CD4-positive, alpha-beta T cell (primary cell): ENCODE measurements around the gene NTRK2. TPM values are rescaled to one million over a fixed set of nuclear protein-coding genes. Genes with fewer than 3 reads are reported as not detected.

Experiments
- ATAC-seq: fragments of 200-7000 bp; cut with Tn5 transposase; one replicate; pipeline ENCODE4 v1.10.0; 2022; ENCODE audit warnings: mild to moderate bottlenecking; ENCODE audit not compliant: poor library complexity
- CTCF ChIA-PET: fragments of 350-600 bp; sonication (Branson Sonifier 250); formaldehyde crosslinking; loops from one replicate; lab custom pipeline; 2021; ENCODE audit warnings: antibody characterized with exemption, inconsistent platforms; lab: Charles Lee
- POLR2A ChIA-PET: fragments of 350-600 bp; sonication (Branson Sonifier 250); formaldehyde crosslinking; loops from one replicate; lab custom pipeline; 2021; ENCODE audit warnings: antibody characterized with exemption, inconsistent platforms; lab: Charles Lee
- DNase-seq, 14 experiments: peaks; one replicate each; pipeline ENCODE4 v3.0.0-alpha.2; 2013 to 2020; ENCODE audit warnings: mixed read lengths in 2 of 14
- H3K27ac ChIP-seq, 2 donors: one replicate each; pipeline versions ENCODE4 v1.5.1 to v1.7.0; 2013; ENCODE audit warnings: low read length in 2 of 2, low read depth in 1 of 2, mild to moderate bottlenecking in 1 of 2
- H3K27me3 ChIP-seq, 2 experiments: 1 replicate in 1 of 2; 2 replicates in 1 of 2; pipeline versions ENCODE4 v1.6.1 to v1.7.0; 2013; ENCODE audit warnings: low read length in 2 of 2, control low read depth in 1 of 2, mild to moderate bottlenecking in 1 of 2, moderate library complexity in 1 of 2; ENCODE audit not compliant: insufficient read depth in 2 of 2, control insufficient read depth in 1 of 2
- H3K36me3 ChIP-seq: one replicate; pipeline ENCODE4 v1.6.1; 2013; ENCODE audit warnings: low read length, control low read depth; ENCODE audit not compliant: insufficient read depth
- H3K4me1 ChIP-seq: one replicate; pipeline ENCODE4 v1.6.1; 2013; ENCODE audit warnings: low read length, control low read depth; ENCODE audit not compliant: insufficient read depth
- H3K4me3 ChIP-seq: one replicate; pipeline ENCODE4 v1.5.1; 2013; ENCODE audit warnings: mild to moderate bottlenecking, low read length, moderate library complexity
- H3K9me3 ChIP-seq, 2 experiments: 1 replicate in 1 of 2; 2 replicates in 1 of 2; pipeline versions ENCODE4 v1.6.1 to v1.7.0; 2013; ENCODE audit warnings: low read length in 2 of 2, mild to moderate bottlenecking in 2 of 2, control low read depth in 1 of 2, moderate library complexity in 1 of 2; ENCODE audit not compliant: control insufficient read depth in 1 of 2, insufficient read depth in 1 of 2
- H3K27ac Mint-ChIP-seq: one replicate; pipeline ENCODE4 v1.8.0; 2020; ENCODE audit warnings: mixed read lengths
- H3K27me3 Mint-ChIP-seq: one replicate; pipeline ENCODE4 v1.8.0; 2021; ENCODE audit warnings: mixed read lengths
- H3K36me3 Mint-ChIP-seq: one replicate; pipeline ENCODE4 v1.8.0; 2021; ENCODE audit warnings: low read depth, mixed read lengths
- H3K4me1 Mint-ChIP-seq: one replicate; pipeline ENCODE4 v1.8.0; 2021; ENCODE audit warnings: low read depth, mixed read lengths
- H3K4me3 Mint-ChIP-seq: one replicate; pipeline ENCODE4 v1.8.0; 2020; ENCODE audit warnings: mild to moderate bottlenecking, mixed read lengths
- H3K9me3 Mint-ChIP-seq: one replicate; pipeline ENCODE4 v1.8.0; 2020; ENCODE audit warnings: mixed read lengths
- CTCF ChIP-seq: fragments of 200-600 bp; IDR thresholded peaks from one replicate; pipeline ENCODE4 v1.8.0; 2022; ENCODE audit warnings: antibody characterized with exemption, mild to moderate bottlenecking
- intact Hi-C, 2 experiments: fragments of 100-400 bp; cut with DNase I in 1 of 2; cut with micrococcal nuclease in 1 of 2; formaldehyde crosslinking; loops; one replicate each; pipeline versions ENCODE4 v1.15.1 to v1.9.0; 2023 to 2025; cut with DNase I, micrococcal nuclease
- total RNA-seq, 174 experiments: library from RNA in 2 of 174; stranded (reverse) in 2 of 174; gene quantifications; one replicate each; pipeline ENCODE4 v1.2.3 and lab custom pipeline; 2021 to 2026

NTRK2 gene
- total RNA-seq, 2 experiments from 2014 or later: 0.06 to 0.14 TPM

GRCh38 chr9:84925225-84925872, 255.8 kb downstream of the NTRK2 start:
- Histone ChIP-seq H3K36me3 (no peaks in the 10 kb centered on the region), H3K27me3 (peaks cover 0 to 4% of the 10 kb centered on the region in 2 experiments), H3K4me3 (no peak overlapping the region), H3K27ac (no peak overlapping the region), H3K4me1 (no peaks in the 10 kb centered on the region), H3K9me3 (peaks cover 0 to 11% of the 10 kb centered on the region in 2 experiments)
- ATAC-seq: no peak
- DNase-seq: no peak
- intact Hi-C loops: no loop called here
- no peaks in the 10 kb centered on the region for H3K36me3 Mint-ChIP-seq
- H3K4me1 Mint-ChIP-seq: no peaks in the 10 kb centered on the region
- CTCF ChIA-PET: no interaction called here
- H3K27ac Mint-ChIP-seq: no peak overlapping the region
- no peaks in the 10 kb centered on the region for H3K9me3 Mint-ChIP-seq
- POLR2A ChIA-PET: no interaction called here
- TF ChIP-seq CTCF: no peak
- H3K4me3 Mint-ChIP-seq: no peak overlapping the region
- peaks cover 30% of the 10 kb centered on the region for H3K27me3 Mint-ChIP-seq

GRCh38 chr9:84926793-84927192, 257.3 kb downstream of the NTRK2 start:
- Mint-ChIP-seq H3K9me3 (no peaks in the 10 kb centered on the region), H3K27ac (no peak overlapping the region), H3K36me3 (no peaks in the 10 kb centered on the region), H3K4me1 (no peaks in the 10 kb centered on the region), H3K4me3 (no peak overlapping the region), H3K27me3 (peaks cover 28% of the 10 kb centered on the region)
- Histone ChIP-seq H3K9me3 (peaks cover 0 to 11% of the 10 kb centered on the region in 2 experiments), H3K27ac (no peak overlapping the region), H3K4me1 (no peaks in the 10 kb centered on the region), H3K36me3 (no peaks in the 10 kb centered on the region), H3K4me3 (no peak overlapping the region), H3K27me3 (peaks cover 0 to 4% of the 10 kb centered on the region in 2 experiments)
- no peak for DNase-seq
- intact Hi-C loops: no loop called here
- ATAC-seq: no peak
- POLR2A ChIA-PET: no interaction called here
- TF ChIP-seq CTCF: no peak
- CTCF ChIA-PET: no interaction called here

GRCh38 chr9:84928419-84928818, 258.9 kb downstream of the NTRK2 start:
- no peak for ATAC-seq
- Histone ChIP-seq H3K27ac (no peak overlapping the region), H3K4me1 (no peaks in the 10 kb centered on the region), H3K4me3 (no peak overlapping the region), H3K27me3 (no peaks in the 10 kb centered on the region), H3K36me3 (no peaks in the 10 kb centered on the region), H3K9me3 (peaks cover 0 to 11% of the 10 kb centered on the region in 2 experiments)
- ChIA-PET CTCF (no interaction called here), POLR2A (no interaction called here)
- no peaks in the 10 kb centered on the region for H3K36me3 Mint-ChIP-seq
- no peak for DNase-seq
- peaks cover 28% of the 10 kb centered on the region for H3K27me3 Mint-ChIP-seq
- no peak overlapping the region for H3K27ac Mint-ChIP-seq
- no peak for TF ChIP-seq CTCF
- H3K4me1 Mint-ChIP-seq: no peaks in the 10 kb centered on the region
- H3K4me3 Mint-ChIP-seq: no peak overlapping the region
- intact Hi-C loops: no loop called here
- H3K9me3 Mint-ChIP-seq: no peaks in the 10 kb centered on the region
